Urinary bladder (tissue), 4 donors: Measurements from ENCODE around the gene ADAMTSL3. TPM values are rescaled to one million over a fixed set of nuclear protein-coding genes. Genes with fewer than 3 reads are reported as not detected.

Source experiments
- DNase-seq: peaks from one replicate; pipeline ENCODE4 v3.0.0-alpha.2; 2015; ENCODE audit errors: extremely low spot score
- H3K27ac ChIP-seq: one replicate; pipeline ENCODE4 v1.5.1; 2013; ENCODE audit warnings: low read depth, mild to moderate bottlenecking, moderate library complexity
- H3K36me3 ChIP-seq: one replicate; pipeline ENCODE4 v1.6.1; 2013; ENCODE audit warnings: mild to moderate bottlenecking, moderate library complexity; ENCODE audit not compliant: insufficient read depth
- H3K4me1 ChIP-seq: one replicate; pipeline ENCODE4 v1.6.1; 2013; ENCODE audit warnings: mild to moderate bottlenecking, moderate library complexity; ENCODE audit not compliant: insufficient read depth
- H3K4me3 ChIP-seq: one replicate; pipeline ENCODE4 v1.5.1; 2013; ENCODE audit warnings: low read depth, low read length
- WGBS: extraction: QIAGEN DNeasy Blood & Tissue Kit; methylation state at CpG from one replicate; pipeline ENCODE4 v1.1.7; 2013; 5-methylcytosine and 5-hydroxymethylcytosine counted together
- polyA plus RNA-seq: library from polyadenylated mRNA; stranded (reverse); fragments of 200-250 nt; gene quantifications from one replicate; pipeline ENCODE4 v1.2.3, GENCODE V29; 2013
- total RNA-seq: library from RNA; depleted of rRNA; stranded (reverse); fragments of >200 nt; gene quantifications from one replicate; pipeline ENCODE4 v1.2.3, GENCODE V29; 2014
- donor health status: healthy with polysubstance abuse.
- donor health status: healthy.

The ADAMTSL3 gene
- total and polyA plus RNA-seq, 2 donors, result 14.4 to 56.9 TPM

DNA sequence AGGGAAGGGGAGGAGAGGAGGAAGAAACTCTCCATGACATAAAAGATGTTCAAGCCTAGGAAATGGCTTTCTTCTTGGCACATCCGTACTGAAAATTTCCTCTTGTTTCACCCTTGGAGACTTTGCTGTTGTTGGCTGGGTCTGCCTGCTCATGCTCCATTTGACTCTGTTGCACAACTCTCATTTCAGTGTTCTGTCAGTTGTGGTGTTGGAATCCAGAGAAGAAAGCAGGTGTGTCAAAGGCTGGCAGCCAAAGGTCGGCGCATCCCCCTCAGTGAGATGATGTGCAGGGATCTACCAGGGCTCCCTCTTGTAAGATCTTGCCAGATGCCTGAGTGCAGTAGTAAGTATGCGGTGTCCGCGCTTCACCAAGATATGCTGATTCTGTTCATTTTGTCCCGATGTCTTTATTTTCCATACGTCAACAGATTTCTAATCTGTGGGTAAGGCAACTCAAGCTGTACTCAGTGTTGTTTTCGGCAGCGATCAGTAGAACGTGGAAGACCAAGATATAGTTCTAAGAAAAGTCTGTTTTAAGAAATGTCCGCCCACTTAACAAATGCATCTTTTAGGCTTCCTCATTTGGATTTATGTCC is 316.5 kb downstream of the ADAMTSL3 start:
- no peaks in the 10 kb centered on the region for H3K36me3 ChIP-seq
- WGBS, result 91% methylated on average over 12 of the region's 12 CpGs
- no peak overlapping the region for H3K4me3 ChIP-seq
- no peaks in the 10 kb centered on the region for H3K4me1 ChIP-seq
- no peak for DNase-seq
- H3K27ac ChIP-seq, result no peak overlapping the region

DNA sequence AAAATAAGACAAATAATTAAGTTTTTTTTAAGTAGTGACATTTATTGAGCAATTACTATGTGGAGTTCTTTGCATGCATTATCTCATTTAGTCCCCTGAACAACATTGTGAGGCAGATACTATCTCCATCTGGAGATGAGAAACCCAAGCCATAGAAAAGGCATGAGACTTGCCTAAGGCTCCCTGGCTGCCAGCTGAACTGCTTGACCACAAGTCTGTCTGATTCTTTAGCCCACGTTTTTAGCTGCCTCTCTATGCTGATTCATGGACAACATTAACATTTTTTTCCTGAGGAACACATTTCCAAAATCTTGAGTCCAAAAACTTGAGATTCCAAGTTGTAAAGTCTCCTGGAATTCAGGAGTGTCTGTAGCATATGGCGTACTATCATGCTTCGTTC is 318.1 kb downstream of the ADAMTSL3 start:
- no peak for DNase-seq
- no peak overlapping the region for H3K4me3 ChIP-seq
- no peaks in the 10 kb centered on the region for H3K36me3 ChIP-seq
- H3K27ac ChIP-seq, result no peak overlapping the region
- H3K4me1 ChIP-seq, result no peaks in the 10 kb centered on the region
- 66% methylated on average over 3 of the region's 3 CpGs for WGBS

GRCh38 chr15:83973816-83974215 is 319.9 kb downstream of the ADAMTSL3 start:
- no peak overlapping the region for H3K27ac ChIP-seq
- H3K4me3 ChIP-seq, result no peak overlapping the region
- H3K4me1 ChIP-seq, result no peaks in the 10 kb centered on the region
- DNase-seq, result no peak
- 93% methylated on average over 3 of the region's 3 CpGs for WGBS
- H3K36me3 ChIP-seq, result no peaks in the 10 kb centered on the region

GRCh38 chr15:83977992-83978391 is 324.1 kb downstream of the ADAMTSL3 start:
- no peak overlapping the region for H3K4me3 ChIP-seq
- no peaks in the 10 kb centered on the region for H3K4me1 ChIP-seq
- H3K36me3 ChIP-seq, result no peaks in the 10 kb centered on the region
- no peak for DNase-seq
- H3K27ac ChIP-seq, result no peak overlapping the region

- H3K4me3 ChIP-seq, result no peak overlapping the region
- DNase-seq, result no peak
- H3K36me3 ChIP-seq, result no peaks in the 10 kb centered on the region
- no peaks in the 10 kb centered on the region for H3K4me1 ChIP-seq
- WGBS, result 87% methylated on average over 3 of the region's 3 CpGs
- H3K27ac ChIP-seq, result no peak overlapping the region
Observed at GRCh38 chr15:83978588-83978987, 324.7 kb downstream of the ADAMTSL3 start.

GRCh38 chr15:83980637-83981036 is 326.7 kb downstream of the ADAMTSL3 start:
- no peak for DNase-seq
- WGBS, result 93% methylated on average over 4 of the region's 4 CpGs
- Histone ChIP-seq H3K36me3 (no peaks in the 10 kb centered on the region), H3K4me3 (no peak overlapping the region), H3K4me1 (no peaks in the 10 kb centered on the region), H3K27ac (no peak overlapping the region)

DNA sequence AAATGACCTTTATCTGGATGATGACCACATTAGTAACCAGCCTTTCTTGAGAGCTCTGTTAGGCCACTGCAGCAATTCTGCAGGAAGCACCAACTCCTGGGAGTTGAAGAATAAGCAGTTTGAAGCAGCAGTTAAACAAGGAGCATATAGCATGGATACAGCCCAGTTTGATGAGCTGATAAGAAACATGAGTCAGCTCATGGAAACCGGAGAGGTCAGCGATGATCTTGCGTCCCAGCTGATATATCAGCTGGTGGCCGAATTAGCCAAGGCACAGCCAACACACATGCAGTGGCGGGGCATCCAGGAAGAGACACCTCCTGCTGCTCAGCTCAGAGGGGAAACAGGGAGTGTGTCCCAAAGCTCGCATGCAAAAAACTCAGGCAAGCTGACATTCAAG is 328.8 kb downstream of the ADAMTSL3 start:
- WGBS, result 77% methylated on average over 6 of the region's 6 CpGs
- peaks cover 2% of the 10 kb centered on the region for H3K36me3 ChIP-seq

GRCh38 chr15:83983634-83984458 is 329.9 kb downstream of the ADAMTSL3 start:
- WGBS, result 42% methylated on average over 4 of the region's 4 CpGs
- Histone ChIP-seq H3K27ac (no peak overlapping the region), H3K4me3 (no peak overlapping the region), H3K4me1 (no peaks in the 10 kb centered on the region), H3K36me3 (peaks cover 2% of the 10 kb centered on the region)
- no peak for DNase-seq

More for the DNA sequence above, 328.8 kb downstream of the ADAMTSL3 start:
- Histone ChIP-seq H3K4me1 (no peaks in the 10 kb centered on the region), H3K27ac (no peak overlapping the region), H3K4me3 (no peak overlapping the region)
- DNase-seq, result no peak

DNA sequence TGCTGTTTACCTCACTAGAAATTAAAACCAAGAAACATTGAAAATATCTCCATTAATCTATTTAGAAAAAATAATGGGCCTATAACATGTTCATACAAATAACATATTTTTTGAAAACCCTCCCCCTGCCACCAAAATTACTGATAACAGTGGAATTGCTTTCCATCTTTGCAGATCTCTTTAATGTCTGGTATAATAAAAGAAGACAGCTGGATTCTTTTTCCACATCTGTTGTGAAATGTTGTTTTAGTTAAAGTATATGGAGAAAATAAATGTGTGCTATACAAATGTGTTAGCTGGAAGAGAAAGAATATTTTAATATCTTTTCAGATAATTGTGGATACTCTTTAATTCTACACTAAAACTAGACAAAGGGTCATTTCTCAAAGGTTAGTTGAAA is 330.7 kb downstream of the ADAMTSL3 start:
- no peak for DNase-seq
- peaks cover 2% of the 10 kb centered on the region for H3K36me3 ChIP-seq
- H3K4me1 ChIP-seq, result no peaks in the 10 kb centered on the region
- no peak overlapping the region for H3K27ac ChIP-seq
- H3K4me3 ChIP-seq, result no peak overlapping the region

- 88% methylated on average over 5 of the region's 5 CpGs for WGBS
Observed at GRCh38 chr15:83991163-83991562, 337.2 kb downstream of the ADAMTSL3 start.

GRCh38 chr15:83992324-83993031 is 338.6 kb downstream of the ADAMTSL3 start:
- Histone ChIP-seq H3K36me3 (no peaks in the 10 kb centered on the region), H3K4me1 (no peaks in the 10 kb centered on the region), H3K4me3 (no peak overlapping the region), H3K27ac (no peak overlapping the region)
- 70% methylated on average over 3 of the region's 3 CpGs for WGBS
- no peak for DNase-seq

More at GRCh38 chr15:83991163-83991562, 337.2 kb downstream of the ADAMTSL3 start:
- Histone ChIP-seq H3K4me1 (no peaks in the 10 kb centered on the region), H3K27ac (no peak overlapping the region), H3K36me3 (peaks cover 2% of the 10 kb centered on the region), H3K4me3 (no peak overlapping the region)
- DNase-seq, result no peak

GRCh38 chr15:83993591-83993990 is 339.7 kb downstream of the ADAMTSL3 start:
- no peak for DNase-seq
- H3K4me1 ChIP-seq, result no peaks in the 10 kb centered on the region
- 92% methylated on average over 2 of the region's 2 CpGs for WGBS
- no peaks in the 10 kb centered on the region for H3K36me3 ChIP-seq
- H3K27ac ChIP-seq, result no peak overlapping the region
- no peak overlapping the region for H3K4me3 ChIP-seq

DNA sequence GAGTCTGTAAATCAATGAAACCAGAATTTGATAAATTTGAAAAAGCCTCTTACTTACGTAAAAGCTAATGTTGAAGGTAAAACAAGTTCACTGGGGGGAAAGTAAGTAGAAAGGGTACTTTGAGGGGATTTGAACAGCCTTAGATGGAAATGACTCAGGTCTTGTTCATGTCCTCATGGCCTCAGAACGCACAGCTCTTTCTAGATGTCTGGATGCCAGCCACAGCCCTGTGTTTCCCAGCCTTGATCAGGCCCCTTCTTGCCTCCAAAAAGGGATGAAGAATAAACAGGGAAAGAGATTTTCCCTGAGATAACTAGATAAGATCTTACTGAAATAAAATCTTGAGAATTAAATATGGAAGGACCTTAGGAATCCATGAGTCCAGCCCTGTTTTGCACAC is 344.6 kb downstream of the ADAMTSL3 start:
- Histone ChIP-seq H3K36me3 (no peaks in the 10 kb centered on the region), H3K27ac (no peak overlapping the region), H3K4me1 (no peaks in the 10 kb centered on the region), H3K4me3 (no peak overlapping the region)
- WGBS, result 75% methylated on average over 2 of the region's 2 CpGs
- no peak for DNase-seq
